Urothelium cell line (cell line): ENCODE measurements around the gene UMODL1.

ENCODE experiments used
- DNase-seq: peaks from one replicate; pipeline ENCODE4 v3.0.0; 2011; ENCODE audit warnings: low spot score, mixed read lengths
- FAIRE-seq: peaks from 2 replicates; lab custom pipeline; 2011; peaks lifted over from hg19 to GRCh38; lab: Jason Lieb, UNC

Gene UMODL1

DNA sequence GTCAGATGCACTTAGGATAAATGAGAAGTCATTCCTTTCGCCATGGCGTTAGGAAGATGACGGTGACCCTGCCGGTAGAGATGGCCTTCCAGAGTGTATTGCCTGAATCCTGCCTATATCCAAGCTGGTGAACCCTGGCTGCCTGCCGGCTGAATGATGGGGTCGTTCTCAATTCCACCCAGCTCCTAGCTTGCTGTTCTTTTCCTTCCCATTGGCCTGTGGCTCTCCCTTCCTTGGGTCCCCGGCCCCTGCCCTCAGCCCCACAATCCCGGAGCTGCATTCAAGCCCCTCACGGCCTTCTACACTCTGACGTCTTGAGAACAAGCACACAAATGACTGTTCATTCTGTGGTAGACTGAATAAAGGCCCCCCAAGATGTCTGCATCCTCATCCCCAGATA, 32.7 kb upstream of the UMODL1 start:
- FAIRE-seq, result no peak

DNA sequence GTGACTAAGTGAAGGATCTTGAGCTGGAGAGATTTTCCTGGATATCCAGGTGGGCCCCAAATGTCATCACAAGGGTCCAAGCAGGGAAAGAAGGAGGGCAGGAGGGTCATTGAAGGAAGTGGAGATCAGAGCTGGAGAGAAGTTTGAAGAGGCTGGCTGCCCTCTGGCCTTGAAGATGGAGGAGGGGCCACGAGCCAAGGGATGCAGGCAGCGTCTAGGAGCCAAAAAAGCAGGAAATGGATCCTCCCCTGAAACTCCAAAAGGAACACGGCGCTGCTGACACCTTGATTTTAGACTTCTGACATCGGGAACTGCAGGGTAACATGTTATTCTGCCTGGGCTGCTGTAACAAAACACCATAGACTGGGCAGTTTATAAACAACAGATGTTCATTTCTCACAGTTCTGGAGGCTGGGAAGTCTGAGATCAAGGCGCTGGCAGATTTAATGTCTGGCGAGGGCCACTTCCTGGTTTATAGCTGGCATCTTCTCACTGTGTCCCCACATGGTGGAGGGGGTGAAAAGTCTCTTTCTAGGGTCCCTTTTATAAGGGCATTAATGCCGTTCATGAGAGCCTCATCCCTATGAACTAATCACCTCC, 32.2 kb upstream of the UMODL1 start:
- FAIRE-seq (no peak), DNase-seq (no peak)

More for the DNA sequence above, 32.7 kb upstream of the UMODL1 start:
- no peak for DNase-seq

DNA sequence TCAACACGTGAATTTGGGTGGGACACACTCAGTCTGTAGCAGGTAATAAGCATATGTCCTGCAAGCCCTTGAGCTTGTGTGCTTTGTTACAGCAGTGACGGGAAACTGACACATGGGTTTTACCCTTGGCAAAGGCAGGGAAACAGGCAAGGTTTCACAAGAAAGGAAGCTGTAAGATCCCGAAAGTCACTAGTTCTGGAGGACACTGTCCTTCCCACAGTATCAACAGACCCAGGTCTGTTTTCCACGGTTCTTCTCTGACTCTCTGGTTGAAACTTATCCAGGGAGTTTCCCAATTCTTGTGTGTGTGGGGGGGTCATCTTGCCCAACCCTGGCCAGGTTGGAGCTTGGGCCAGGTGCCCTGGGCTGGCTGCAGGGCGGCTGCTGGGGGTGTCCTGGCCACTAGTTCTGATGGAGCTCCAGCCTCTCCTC, 31.6 kb upstream of the UMODL1 start:
- FAIRE-seq (no peak), DNase-seq (no peak)

DNA sequence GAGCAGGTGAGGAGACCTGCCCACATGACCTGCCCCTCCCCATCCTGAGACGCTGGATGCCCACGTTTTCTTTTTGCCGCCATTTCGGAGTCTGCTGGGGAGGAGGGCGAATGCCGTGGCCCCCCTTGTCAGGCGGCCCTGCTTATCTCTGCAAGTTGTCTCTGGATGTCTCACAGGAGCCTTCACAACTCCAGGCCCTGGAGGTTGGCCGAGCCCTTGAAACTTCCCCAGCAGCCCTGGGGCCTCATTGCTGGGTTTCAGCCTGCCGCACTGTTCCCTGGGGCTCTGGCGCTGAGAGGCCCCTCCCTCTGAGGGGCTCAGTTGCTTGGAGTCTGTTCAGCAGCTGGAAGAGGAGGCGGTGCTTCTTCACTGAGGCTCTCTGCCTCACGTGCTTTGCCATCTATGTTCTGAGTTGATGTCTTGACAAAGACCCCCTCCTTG, 31.2 kb upstream of the UMODL1 start:
- FAIRE-seq (no peak), DNase-seq (peak; percentile 44)

DNA sequence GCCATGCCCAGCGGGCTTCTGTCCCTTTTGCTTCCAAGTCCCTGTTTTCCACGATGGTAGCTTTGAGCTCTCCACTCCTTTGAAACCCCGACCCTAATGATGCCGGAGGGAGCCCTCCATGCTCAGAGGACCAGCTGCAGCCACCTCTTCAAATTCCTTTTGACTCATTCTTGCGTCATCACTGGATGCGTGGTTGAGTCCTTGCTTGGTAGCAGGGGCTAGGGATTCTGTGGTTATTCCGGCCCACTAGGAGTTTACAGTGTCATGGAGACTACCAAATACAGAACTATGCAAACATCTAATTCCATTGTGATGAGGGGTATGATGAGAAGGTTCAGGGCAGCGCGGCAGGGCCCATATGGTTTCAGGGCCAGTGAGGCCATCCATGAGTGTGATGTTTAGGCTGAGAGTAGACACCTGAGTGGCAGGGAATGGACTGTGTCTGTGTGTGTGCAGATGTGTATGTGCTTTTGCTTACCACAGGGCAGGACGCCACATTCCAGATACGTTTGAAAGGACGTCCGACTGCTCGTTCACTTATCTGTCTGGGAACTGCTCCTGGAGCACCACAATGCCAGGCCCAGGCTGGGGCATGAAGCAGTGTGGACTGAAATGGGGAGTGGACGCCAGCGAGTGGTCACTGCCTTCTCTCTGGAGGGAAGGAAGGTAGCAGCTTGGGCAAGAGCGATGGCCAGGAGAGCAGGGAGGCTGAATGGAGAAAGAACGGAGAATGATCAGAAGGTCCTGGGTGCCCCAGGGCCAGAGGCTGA, 30.5 kb upstream of the UMODL1 start:
- FAIRE-seq (peak; percentile 95), DNase-seq (peak; percentile 91)

DNA sequence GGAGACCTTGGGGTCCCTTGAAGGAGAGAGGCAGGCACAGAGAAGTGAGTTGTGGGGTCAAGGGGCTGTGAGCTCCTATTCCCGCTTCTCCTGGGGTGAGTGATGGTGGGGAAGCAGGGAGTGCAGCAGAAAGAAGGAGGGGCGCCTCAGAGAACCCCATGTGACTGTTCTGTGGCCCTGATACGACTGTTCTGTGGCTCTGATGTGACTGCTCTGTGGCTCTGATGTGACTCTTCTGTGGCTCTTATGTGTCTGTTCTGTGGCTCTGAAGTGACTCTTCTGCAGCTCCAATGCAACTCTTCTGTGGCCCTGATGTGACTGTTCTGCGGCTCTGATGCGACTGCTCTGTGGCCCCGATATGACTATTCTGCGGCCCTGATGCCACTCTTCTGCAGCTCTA, 29.9 kb upstream of the UMODL1 start:
- FAIRE-seq (no peak), DNase-seq (no peak)

DNA sequence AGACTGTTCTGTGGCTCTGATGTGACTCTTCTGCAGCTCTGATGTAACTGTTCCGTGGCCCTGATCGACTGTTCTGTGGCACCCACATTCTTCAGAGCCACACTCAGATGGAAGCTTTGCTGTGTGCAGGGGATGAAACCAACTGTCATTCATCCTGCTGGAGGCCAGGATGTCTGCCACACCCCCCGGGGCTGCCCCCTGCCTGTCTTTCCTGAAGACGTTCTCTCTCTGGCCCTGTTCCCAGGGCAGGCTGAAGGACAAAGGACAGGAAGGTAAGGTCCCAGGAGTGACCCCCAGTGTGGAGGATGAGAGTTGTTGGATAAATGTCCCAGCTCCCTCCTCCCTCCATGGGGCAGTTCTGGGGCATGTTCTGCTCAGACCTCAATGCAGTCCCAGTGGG, 29.4 kb upstream of the UMODL1 start:
- FAIRE-seq (no peak), DNase-seq (no peak)

DNA sequence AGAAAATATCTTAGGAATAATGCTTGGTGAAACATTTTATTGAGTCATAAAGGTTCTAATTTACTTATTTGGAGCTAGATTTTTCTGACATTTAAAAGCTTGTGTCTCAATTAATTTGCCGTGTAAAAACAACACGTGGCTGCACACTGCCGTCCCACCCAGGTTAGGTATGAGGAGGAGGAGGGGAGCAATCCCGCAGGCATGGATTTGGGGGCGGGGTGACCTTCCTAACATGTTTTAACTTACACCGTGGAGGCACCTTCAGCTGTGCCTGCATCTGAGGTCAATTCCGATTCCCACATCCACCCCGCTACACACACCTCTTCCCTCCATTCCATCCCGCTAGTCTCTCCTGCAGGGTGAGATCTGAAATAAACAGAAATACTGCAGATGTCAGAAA, 28.5 kb upstream of the UMODL1 start:
- FAIRE-seq (no peak), DNase-seq (no peak)

DNA sequence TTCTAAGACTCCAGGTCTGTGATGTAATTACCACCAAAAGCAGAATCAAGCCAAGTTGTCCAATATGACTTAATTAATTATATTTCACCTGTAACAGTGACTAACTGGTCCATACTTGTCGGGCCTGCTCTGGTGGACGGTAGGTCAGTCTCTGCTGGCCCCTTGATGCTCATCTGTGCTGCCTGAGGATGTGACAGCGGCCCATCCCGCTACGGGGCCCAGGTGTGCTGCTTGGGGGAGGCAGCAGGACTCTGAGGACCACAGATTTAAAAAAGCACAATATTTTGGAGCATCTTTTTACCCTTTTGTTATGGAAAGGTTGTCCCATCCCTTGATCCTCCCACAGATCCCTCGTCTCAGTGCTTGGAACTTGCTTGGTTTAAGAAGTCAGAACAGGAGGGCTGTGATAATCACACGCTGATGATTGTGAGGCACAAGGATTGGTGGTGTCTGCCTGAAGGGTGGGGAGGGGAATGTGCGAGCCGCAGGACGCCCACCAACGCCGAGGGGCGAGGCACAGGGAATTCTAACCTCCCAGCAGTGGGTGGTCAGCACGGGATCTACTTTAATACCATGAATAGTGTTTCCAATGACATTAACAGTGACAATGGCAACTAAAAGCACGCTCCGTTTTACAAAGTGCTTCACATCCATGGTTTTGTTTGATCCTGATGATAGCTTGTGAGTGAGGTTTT, 27.8 kb upstream of the UMODL1 start:
- no peak for FAIRE-seq
- no peak for DNase-seq

DNA sequence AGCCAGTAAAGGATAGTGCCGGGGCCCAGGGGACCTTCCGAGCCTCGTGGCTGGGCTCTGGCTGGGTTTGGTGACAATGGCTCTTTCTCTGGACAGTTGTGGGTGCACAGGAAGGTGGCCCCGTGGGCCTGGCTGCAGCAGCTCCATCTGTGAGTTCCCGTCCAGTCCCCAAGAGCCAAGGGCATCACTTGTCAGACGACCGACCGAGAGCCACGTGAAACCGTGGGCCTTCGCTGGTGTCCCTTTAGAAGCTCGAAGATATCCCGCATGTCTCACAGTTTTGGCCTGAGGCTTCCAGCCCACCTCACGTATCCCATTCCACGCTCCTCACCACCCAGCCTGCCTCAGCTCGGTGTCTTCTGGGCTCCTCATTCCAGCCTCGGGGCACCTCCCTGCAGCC, 27.2 kb upstream of the UMODL1 start:
- DNase-seq (no peak), FAIRE-seq (no peak)

DNA sequence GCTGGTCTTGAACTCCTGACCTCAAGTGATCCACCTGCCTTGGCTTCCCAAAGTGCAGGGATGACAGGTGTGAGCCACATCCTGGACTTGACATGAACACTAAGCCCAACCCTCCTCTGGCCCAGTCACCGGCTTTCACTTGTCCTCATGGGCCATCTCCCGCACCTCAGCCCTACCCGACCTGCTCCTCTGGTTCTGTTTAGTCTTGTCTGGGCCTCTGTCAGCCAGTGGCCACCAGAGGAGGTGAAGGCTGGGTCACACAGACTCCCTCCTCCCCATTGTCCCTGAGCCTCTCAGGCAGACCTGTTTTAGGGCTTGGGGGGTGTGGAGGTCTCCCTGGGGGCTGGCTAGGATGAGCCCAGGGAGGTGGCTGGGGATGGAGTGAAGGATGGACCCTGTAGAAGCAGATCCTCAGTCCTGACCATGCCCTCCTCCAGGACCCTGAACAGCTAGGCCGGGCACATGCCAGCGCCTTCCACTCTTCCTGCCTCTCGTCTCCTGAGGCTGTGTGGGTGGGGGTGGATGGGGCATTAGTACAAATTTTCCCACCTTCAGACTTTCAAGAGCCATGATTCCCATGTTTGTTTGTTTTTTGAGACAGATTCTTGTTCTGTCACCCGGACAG, 26.1 kb upstream of the UMODL1 start:
- DNase-seq, result no peak
- FAIRE-seq, result no peak

DNA sequence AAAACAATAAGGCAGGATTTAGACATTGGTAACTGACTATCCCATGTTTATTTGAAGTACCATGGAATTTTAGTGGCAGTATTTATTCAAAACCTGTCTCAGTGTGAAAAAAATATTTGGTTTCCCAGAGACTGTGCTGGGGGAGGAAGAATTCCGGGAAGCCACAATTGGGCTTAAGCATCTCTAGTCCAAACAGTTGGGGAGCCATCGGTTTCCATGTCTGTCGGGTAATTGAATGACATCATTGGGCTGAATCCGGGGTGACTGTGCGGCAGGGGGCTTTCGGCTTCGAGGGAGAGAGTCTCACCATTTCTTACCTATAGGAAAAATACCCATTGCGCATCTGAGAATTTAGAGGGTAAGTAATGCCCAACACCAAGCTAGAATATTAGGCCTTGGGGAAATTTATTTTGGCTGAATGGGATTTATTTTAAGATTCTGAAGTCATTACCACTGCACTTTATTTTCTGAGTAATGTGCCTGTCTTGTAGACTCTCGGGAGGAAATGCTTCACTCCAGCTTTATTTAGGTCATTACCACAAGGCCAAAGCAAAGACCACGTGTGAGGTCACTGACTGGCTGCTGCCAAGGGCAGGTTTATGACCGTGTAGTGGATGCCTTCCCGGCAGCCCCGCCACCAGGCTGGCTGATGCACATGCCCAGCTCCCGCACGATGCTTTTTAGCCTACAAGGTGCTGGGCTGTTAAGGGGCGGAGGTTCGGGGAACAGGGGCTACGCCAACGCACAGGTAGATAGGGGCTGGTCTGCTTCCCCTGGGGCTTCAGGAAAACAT, 23.1 kb upstream of the UMODL1 start:
- FAIRE-seq (no peak), DNase-seq (peak; percentile 68)

DNA sequence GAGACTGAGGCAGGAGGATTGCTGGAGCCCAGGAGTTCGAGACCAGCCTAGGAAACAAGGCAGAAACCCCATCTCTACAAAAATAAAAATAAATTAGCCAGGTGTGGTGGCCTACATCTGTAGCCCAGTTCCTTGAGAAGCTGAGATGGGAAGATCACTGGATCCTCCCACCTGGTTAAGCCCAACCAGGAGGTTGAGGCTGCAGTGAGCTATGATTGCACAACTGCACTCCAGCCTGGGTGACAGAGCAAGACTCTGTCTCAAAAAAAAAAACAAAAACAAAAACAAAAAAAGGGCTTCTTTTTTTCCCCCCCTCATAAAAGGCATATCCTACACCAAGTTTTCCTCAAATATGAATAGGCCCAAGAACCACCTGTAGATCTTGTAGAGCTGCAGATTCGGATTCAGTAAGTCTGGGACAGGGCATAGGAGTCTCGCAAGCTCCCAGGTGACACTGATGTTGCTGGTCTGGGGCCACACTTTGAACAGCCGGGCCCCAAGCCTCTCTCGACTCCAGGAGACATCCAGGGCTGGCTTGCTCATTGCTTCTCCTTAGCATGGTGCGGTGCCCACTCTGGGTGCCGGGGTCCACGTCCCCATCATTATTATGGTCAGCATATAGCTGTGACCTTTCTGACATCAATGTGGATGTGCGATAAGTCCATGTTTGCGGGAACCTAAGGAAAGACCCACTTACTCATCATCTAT, 22.1 kb upstream of the UMODL1 start:
- FAIRE-seq, result no peak

DNA sequence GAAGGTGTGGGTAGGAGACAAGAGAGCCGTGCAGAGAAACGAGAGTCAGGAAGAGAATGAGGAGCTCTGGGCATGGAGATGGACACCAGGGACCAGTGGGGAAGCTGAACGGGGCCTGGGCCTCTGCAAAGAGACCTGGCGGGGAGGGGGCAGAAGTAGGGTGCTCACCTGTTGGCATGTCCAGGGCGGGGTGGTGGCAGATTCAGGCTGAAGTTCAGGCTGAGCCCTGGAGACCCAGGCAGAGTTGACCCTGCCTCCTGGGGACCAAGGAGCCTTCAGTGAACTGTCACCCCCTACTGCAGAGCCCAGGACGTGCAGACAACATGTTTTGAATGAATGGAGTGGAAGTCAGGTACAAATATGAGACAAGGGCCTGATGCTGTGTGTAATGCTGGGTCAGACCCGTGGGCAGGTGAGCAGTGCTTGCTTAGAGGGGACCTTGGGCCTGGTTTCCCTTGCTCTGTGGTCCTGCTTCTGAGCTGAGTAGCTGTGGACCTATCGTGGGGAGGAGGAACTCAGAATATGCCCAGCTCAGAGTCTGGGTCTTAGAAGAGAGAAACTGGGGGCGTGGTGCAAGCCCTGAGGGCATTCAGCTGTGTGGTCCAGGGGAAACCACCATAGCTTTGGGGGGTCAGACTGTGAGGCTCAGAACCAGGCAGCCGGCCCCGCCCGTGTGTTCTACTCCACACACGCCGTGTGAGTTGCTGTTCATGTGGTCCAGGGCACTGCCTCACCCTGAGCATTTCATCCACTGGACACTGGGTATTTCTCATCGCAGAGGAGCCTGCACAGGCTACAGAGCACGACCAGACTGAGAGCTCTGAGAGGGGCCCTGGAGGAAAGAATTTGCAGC, 21.3 kb upstream of the UMODL1 start:
- DNase-seq, result no peak
- FAIRE-seq, result no peak

More for the DNA sequence above, 22.1 kb upstream of the UMODL1 start:
- no peak for DNase-seq

DNA sequence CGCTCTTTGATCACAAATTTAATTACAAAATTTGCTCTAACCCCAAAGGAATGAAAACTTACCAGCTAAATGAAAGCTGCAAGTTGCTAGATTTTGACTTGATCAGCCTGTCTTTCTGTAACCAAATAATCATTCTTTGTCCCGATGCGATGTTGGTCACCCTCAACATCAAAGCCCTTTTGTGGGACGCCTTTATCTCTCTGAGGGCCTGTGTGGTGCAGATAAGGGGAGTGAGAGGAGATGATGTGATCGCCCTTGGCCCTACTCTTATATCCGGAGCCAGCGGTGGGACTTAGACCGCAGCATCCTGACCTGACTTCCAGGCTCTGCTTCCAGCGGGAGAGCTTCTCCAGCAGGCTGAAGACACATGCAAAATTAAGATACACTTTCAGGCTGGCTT, 19.3 kb upstream of the UMODL1 start:
- FAIRE-seq, result no peak
- no peak for DNase-seq

DNA sequence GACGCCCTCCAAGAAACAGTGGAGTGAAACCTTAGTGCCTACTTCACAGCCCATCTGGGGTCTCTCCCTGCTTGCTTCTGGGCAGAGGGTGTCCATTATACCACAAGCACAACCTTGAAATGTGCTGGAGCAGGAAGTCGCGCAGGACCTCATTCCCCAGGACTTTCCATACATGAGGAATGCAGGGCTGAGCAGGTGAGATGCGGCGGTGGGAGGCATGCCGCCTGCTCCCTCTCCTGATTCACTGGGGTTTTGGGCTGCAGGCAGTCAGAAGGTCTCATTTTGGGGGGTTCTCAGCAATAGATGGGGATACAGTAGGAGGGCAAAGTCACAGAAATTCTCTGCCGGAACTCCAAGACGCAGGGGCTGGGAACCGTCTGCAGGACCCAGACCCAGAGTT, 15.7 kb upstream of the UMODL1 start:
- FAIRE-seq, result no peak
- DNase-seq, result no peak

DNA sequence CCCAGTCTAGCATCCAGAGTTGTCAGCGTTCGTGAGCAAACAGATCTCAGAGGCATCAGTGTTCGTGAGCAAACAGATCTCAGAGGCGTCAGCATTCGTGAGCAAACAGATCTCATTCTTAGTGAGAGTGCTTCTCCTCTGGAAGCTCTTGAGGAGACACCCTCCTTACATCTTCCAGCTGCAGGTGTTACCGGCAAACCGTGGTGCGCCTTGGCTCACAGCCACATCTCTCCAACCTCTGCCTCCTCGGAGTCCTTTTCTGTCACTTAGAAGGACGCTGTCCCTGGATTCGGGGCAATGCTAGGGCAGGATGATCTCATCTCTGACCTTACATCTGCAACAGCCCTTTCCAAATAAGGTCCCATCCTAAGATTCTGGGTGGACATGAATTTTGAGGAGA, 14.6 kb upstream of the UMODL1 start:
- DNase-seq (no peak), FAIRE-seq (peak; percentile 5)

DNA sequence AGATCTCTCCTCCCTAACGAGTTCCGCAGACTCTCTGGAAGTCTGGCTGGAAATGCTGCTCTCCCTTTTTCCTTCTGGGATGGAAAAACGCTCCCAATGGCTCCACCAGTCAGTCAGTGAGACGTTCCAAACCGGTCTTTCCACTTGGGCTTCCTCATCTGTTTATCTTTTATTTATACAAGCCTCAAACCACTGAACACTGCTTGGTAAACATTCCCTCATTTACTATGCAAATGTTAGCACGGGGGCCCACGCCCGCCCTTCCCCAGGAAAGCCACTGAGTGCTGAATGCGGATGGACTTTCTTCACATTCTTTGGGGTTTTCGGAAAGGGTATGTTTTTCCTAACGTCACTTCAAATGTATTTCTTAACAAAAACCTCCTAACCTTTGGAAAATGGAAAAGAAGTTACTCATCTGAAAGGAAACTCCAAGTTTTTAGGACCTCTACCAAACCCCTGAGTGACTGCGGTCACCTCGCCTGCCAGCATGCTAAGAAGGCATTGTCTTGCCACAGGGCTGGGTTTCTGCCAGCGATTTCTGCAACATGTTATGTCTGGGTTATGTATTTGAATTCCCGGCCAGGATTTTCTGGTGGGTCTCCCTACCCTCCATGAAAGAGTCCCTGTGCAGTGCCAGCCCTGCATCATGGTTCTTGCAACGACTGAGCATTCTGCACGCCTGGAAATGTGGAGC, 14.0 kb upstream of the UMODL1 start:
- DNase-seq (peak; percentile 56), FAIRE-seq (no peak)
